GM18858 (cell line): Measurements from ENCODE around the gene FYTTD1.

Source experiments
- ATAC-seq: cut with Tn5 transposase; IDR thresholded peaks from one replicate; pipeline ENCODE4 v1.9.1; 2021; ENCODE audit not compliant: unreplicated experiment

The FYTTD1 gene

GRCh38 chr3:197736491-197737318, 13.0 kb upstream of the FYTTD1 start, which contains the start of gene RUBCN:
Gene RUBCN (minus strand): TSS chr3:197736904. CDS start chr3:197736719, 185 bp downstream.
- ATAC-seq: peak; percentile 63

DNA sequence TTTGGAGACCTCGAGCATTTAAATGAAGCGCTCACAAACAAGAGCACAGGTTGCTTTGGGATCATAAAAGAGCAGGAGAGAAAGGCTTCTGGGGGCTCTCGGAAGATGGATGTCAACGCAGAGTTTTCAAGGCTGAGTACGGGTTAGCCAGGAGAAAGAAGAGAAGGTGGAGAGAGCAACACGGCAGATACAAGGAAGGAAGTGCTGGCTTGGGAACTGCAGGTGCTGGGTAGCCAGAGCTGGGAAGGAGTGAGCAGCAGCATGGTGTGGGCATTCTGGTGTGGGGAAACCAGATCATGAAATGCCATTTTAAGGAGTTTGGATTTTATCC, 12.4 kb upstream of the FYTTD1 start:
- no peak for ATAC-seq

DNA sequence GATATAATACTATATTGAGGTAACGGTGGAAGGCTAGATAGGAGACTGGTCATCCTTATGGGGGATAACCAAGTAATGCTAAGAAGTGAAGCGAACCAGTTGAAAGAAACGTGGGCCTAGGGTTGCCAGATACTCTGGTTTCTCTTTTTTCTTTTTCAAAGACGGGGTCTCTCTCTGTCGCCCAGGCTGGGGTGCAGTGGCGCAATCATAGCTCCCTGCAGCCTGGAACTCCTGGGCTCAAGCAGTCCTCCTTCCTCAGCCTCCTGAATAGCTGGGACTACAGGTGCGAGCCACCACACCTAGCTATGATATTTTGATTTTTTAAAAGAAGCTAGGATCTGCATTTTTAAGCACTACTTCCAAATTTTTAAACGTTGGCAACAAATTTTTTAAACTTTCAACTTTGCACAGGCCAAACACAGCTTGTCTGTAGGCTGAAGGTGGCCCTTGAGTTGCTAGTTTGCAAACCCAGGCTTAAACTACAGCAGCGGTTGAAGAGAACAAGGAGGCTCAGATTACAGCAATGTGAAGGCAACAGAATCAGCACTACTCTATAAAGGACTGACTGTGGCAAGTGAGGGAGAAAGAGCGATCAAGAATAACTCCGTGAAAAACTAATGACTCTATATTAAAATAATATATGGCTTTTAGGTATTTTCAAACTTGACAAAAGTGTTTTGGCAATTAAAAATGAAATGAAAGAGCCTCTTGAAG, 11.8 kb upstream of the FYTTD1 start:
- no peak for ATAC-seq

DNA sequence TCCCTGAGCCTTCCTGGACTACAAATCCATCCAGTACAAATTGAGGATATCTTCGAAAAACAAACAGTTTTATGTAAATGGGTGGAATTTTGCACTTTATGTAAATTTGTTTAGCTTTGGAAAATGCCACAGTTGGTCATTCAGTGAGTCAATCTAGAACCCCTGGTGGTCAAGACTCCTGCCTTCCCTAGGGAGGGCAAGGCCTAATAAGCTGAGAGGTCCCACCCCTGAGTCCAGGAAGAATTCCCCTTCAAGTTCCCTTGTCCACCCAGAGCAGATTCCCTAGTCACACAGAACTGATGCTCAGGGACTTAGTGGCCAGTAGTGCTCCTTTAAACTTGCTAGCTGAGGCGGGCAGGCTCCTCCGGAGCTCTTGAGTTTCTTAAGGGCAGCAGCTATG, 6.9 kb upstream of the FYTTD1 start:
- ATAC-seq: no peak

- ATAC-seq: no peak
Observed at GRCh38 chr3:197746209-197746608, 3.5 kb upstream of the FYTTD1 start.

DNA sequence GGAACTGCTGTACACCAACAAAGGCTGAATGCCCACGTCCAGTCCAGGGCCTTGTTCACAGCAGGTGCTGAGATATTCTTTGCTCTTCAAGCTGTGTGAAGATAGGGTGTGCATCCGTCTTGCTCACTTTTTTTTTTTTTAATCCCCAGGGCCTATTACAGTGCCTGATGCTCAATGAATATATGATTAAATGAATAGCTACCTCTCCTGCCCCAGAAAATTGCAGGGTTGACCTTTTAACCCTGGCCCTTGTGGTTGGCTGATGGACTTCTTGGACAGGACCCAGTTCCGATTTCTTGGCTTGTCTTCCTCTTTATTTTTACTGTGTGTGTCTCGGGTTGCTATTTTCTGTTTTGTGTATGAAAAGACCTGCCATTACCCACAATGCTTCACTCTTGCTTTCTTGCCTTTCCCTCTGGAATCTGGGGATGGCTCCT, 2.9 kb upstream of the FYTTD1 start:
- ATAC-seq: no peak

DNA sequence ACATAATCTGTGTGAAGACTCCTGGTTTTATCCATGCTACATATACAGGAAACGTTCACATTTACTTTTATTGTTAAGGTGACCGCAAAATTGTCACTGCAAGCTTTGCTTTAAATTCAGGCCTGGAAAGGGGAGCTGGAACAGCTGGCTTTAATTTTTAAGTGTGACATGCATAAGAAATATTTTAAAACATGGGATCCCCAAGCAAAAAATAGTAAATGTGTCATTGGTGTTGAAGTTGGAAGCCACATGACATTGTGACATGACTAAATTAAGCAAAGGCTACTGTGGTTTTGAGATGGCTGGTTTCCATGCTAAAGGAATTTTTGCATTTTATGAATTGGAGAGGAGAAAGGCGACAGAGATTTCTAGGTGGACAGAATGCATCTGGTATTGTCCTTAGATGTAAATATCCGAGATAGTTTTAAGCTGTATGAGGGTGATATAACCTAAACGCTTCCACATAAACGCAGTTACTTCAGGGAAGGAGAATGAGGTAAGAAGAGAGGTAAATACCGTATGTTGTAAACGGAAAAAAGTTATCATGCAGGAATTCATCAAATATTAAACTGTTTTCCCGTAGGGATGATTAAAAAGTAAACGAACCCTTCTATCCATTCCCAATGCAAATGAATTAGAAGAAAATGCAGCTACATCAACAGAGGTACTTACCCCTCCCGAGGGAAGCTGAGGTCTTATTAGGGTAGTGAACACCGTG, 927 bp upstream of the FYTTD1 start:
- ATAC-seq: no peak

- peak; percentile 11 for ATAC-seq
Observed at GRCh38 chr3:197749315-197749600, 425 bp upstream of the FYTTD1 start.

DNA sequence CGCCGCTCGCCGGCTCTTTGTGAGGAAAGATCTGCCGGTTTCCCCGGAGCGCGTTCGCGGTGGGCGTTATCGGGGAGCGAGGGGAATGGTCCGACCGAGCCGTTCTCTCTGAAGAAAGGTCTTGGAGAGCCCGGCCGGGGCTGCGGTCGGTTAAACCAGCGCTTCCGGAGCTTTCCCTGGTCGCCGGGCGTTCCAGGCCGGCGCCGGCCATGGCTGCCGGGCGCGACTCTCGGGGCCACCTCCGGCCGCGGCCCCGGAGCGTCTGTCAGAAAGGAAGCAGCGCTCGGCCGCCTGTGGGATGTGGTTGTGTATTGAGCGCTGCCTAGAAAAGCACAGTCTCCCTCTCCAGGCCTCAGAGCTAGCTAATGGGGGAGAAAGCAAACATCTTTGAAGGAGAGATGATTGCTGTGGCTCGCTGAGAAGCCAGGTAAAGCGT, 731 bp downstream of the FYTTD1 start:
- ATAC-seq: no peak

- ATAC-seq: no peak
Observed at GRCh38 chr3:197750858-197751737, 1.4 kb downstream of the FYTTD1 start.

DNA sequence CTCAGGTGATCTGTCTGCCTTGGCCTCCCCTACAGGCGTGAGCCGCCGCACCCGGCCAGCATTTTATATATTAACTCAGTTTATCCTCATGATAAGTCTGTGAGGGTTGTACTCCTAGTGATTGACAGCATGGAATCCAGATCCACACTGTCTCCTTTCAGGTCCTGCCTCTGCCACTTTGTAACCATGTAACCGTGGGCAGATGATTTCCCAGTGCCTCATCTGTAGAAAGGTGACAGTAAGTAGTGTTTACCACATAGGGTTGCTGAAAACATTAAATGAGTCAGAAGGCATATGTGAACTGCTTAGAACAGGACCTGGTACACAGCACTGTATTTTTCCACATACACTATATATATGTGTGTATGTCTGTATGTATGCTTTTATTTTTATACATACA, 2.4 kb downstream of the FYTTD1 start:
- no peak for ATAC-seq

DNA sequence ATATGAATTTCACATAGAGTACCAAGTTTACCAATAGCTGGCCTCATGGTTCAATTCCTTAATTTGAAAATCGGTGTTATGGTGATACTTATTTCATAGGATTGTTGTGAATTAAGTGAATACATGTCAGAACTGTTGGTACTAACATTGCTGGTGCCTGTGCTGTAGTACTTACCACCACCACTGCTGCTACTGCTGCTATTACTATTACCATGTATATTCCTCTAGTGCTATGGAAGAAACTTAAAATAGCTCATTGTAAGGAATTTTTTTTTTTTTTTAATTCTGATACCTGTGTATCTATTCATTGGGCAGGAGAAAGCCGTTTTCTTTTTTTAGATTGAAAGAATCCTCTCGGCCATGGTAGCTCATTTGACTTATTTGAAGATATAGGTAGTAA, 3.6 kb downstream of the FYTTD1 start:
- no peak for ATAC-seq

GRCh38 chr3:197756704-197757103, 7.0 kb downstream of the FYTTD1 start:
- ATAC-seq: no peak

GRCh38 chr3:197758512-197758911, 8.8 kb downstream of the FYTTD1 start:
- no peak for ATAC-seq

DNA sequence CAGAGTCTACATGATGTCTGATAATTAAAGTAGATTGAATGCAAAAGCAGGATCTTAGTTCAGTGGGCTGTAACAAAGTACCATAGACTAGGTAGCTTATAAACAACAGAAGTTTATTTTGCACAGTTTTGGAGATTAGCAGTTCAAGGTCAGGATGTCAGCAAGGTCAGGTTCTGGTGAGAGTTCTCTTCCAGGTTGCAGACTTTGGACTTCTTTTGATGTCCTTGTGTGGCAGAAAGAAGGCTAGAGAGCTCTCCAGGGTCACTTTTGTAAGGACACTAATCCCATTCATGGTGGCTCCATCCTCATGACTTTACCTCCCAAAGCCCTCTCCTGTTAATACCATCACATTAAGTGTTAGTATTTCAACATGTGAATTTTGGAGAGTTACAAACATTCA, 12.1 kb downstream of the FYTTD1 start:
- no peak for ATAC-seq

DNA sequence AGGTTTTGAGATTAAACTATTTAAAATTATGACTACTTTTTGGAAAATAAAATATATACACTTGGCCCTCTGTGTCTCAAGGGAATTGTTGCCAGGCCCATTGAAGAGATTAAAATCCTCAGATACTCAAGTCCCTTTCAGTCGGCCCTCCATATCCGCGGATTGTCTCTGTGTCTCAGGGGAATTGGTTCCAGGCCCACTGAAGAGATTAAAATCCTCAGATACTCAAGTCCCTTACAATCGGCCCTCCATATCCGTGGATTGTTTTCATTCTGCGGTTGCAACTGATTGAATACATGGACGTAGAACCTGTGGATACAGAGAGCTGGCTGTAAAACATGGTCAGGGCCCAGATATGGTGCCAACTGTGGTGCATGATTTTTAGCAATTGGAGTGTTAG, 25.6 kb downstream of the FYTTD1 start:
- no peak for ATAC-seq

DNA sequence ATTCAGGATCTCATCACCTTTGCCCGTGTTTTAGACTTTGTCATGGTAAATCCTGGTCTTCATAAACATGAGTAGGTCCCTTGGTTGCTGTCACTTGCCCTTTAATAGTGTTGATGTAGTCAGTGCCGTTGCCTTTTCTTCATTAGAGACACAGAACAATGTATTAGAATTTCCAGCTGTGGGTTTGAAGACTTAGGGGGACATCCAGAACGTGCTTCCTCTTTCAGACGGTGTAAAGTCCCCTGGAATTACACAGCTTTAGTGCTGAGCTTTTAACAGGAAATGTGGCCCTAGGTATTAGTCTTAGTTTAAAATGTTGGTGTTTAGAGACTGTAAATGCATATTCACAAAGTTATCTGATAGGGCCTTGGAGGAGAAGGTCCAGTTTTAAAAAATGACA, 32.5 kb downstream of the FYTTD1 start:
- no peak for ATAC-seq

GRCh38 chr3:197784019-197784585, 34.4 kb downstream of the FYTTD1 start:
- no peak for ATAC-seq

- no peak for ATAC-seq
Observed at GRCh38 chr3:197787412-197787811, 37.7 kb downstream of the FYTTD1 start.

DNA sequence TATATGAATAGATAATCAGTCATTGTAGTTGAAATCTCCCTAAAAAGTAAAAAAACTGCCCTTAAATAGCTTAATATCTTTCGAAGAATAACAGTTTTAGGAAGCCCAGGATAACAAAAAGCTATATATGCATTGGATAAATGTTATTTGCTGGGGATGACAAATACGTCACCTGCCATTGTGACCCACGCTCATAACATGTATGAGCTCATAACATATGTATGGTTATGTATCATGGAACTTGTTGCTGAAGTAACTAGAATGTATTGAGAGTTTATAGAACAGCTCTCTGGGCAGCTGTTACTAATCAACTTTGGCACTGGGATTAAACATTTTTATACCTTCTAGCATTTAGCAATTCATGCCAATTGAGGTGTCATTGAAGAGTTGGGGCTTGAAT, 39.6 kb downstream of the FYTTD1 start:
- ATAC-seq: no peak

DNA sequence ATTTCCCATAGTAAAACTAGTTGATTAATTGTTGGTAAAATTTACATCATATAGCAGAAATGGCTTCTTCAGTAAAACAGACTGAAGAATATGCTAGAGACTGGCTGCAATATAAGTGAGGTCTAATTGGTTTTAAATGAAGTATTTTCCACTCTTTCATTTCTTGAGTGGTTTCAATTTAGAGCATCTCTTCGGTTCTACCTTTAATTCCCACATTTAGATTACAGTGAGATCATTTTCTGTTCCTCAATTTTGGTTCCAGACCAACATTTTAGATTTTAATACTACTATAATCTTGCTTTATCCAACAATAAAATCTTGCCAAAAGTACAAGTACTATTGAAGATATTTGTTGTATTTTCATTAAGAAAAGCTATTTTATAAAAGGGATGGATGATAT, 40.4 kb downstream of the FYTTD1 start:
- no peak for ATAC-seq
